Activated CD4-positive, alpha-beta memory T cell treated with anti-CD3 and anti-CD28 coated beads for 36 hours (primary cell): Measurements from ENCODE around the gene ANKRD34B. TPM values are rescaled to one million over a fixed set of nuclear protein-coding genes. Genes with fewer than 3 reads are reported as not detected.
A peak's percentile ranks its signal among the peaks of the same experiment; 100 is the strongest.

Experiments used
- CTCF ChIA-PET: fragments of 350-600 bp; sonication (Branson Sonifier 250); formaldehyde crosslinking; loops from one replicate; lab custom pipeline; 2021; ENCODE audit warnings: antibody characterized with exemption, inconsistent platforms; lab: Charles Lee
- POLR2A ChIA-PET: fragments of 350-600 bp; sonication (Branson Sonifier 250); formaldehyde crosslinking; loops from one replicate; lab custom pipeline; 2021; ENCODE audit warnings: antibody characterized with exemption; lab: Charles Lee
- DNase-seq: peaks from one replicate; pipeline ENCODE4 v3.0.0-alpha.2; 2020
- H3K27ac Mint-ChIP-seq: one replicate; pipeline ENCODE4 v1.8.0; 2021; ENCODE audit warnings: mixed read lengths
- H3K27me3 Mint-ChIP-seq: one replicate; pipeline ENCODE4 v1.8.0; 2021; ENCODE audit warnings: mixed read lengths
- H3K36me3 Mint-ChIP-seq: one replicate; pipeline ENCODE4 v1.8.0; 2021; ENCODE audit warnings: mixed read lengths
- H3K4me1 Mint-ChIP-seq: one replicate; pipeline ENCODE4 v1.8.0; 2021; ENCODE audit warnings: low read depth, mixed read lengths
- H3K4me3 Mint-ChIP-seq: one replicate; pipeline ENCODE4 v1.8.0; 2021; ENCODE audit warnings: mild to moderate bottlenecking, mixed read lengths
- H3K9me3 Mint-ChIP-seq: one replicate; pipeline ENCODE4 v1.8.0; 2021; ENCODE audit warnings: mixed read lengths
- intact Hi-C: fragments of 100-400 bp; cut with micrococcal nuclease; formaldehyde crosslinking; loops from one replicate; pipeline ENCODE4 v1.15.1; 2023
- total RNA-seq, 2 experiments: library from RNA; stranded (reverse); gene quantifications; one replicate each; pipeline ENCODE4 v1.2.3, GENCODE V29; 2021

The ANKRD34B gene
- not detected for total RNA-seq

GRCh38 chr5:80569961-80570786, at the start of gene ANKRD34B:
TSS of gene ANKRD34B (minus strand) at chr5:80570280. CDS start at chr5:80560019, 10,261 bp downstream.
- Mint-ChIP-seq H3K4me3 (no peak within 1 kb of the TSS), H3K9me3 (no peaks in the 10 kb centered on the region), H3K4me1 (peaks cover 2% of the 10 kb centered on the region), H3K36me3 (no peaks in the 10 kb centered on the region), H3K27me3 (peaks cover 57% of the 10 kb centered on the region), H3K27ac (no peak within 1 kb of the TSS)
- DNase-seq, result peak; percentile 58
- CTCF ChIA-PET, result interaction anchor here (0.6 kb wide), 1 partner anchor 625 kb away, joined by 4 read pairs; no protein-coding TSS in a partner anchor
- POLR2A ChIA-PET, result no interaction called here
- intact Hi-C loops, result no loop called here

- no peak for DNase-seq
- no peaks in the 10 kb centered on the region for H3K4me1 Mint-ChIP-seq
- no peaks in the 10 kb centered on the region for H3K27me3 Mint-ChIP-seq
- POLR2A ChIA-PET, result no interaction called here
- no peak overlapping the region for H3K27ac Mint-ChIP-seq
- intact Hi-C loops, result no loop called here
- no peaks in the 10 kb centered on the region for H3K9me3 Mint-ChIP-seq
- CTCF ChIA-PET, result no interaction called here
- no peak overlapping the region for H3K4me3 Mint-ChIP-seq
- H3K36me3 Mint-ChIP-seq, result peaks cover 9% of the 10 kb centered on the region
Measured at GRCh38 chr5:80619086-80619485, 49.0 kb upstream of the ANKRD34B start.

- Mint-ChIP-seq H3K4me1 (no peaks in the 10 kb centered on the region), H3K27me3 (no peaks in the 10 kb centered on the region), H3K9me3 (no peaks in the 10 kb centered on the region), H3K4me3 (no peak overlapping the region), H3K27ac (no peak overlapping the region), H3K36me3 (peaks cover 9% of the 10 kb centered on the region)
- CTCF ChIA-PET, result no interaction called here
- DNase-seq, result no peak
- POLR2A ChIA-PET, result no interaction called here
- intact Hi-C loops, result no loop called here
Measured at GRCh38 chr5:80618438-80618837, 48.4 kb upstream of the ANKRD34B start.

GRCh38 chr5:80615266-80615914, 45.3 kb upstream of the ANKRD34B start:
- no peaks in the 10 kb centered on the region for H3K4me1 Mint-ChIP-seq
- ChIA-PET POLR2A (no interaction called here), CTCF (no interaction called here)
- H3K9me3 Mint-ChIP-seq, result peaks cover 2% of the 10 kb centered on the region
- no peaks in the 10 kb centered on the region for H3K36me3 Mint-ChIP-seq
- intact Hi-C loops, result no loop called here
- H3K27ac Mint-ChIP-seq, result no peak overlapping the region
- no peaks in the 10 kb centered on the region for H3K27me3 Mint-ChIP-seq
- H3K4me3 Mint-ChIP-seq, result no peak overlapping the region
- DNase-seq, result no peak

- Mint-ChIP-seq H3K36me3 (peaks cover 2% of the 10 kb centered on the region), H3K27me3 (no peaks in the 10 kb centered on the region), H3K4me3 (no peak overlapping the region), H3K9me3 (peaks cover 10% of the 10 kb centered on the region), H3K4me1 (no peaks in the 10 kb centered on the region), H3K27ac (no peak overlapping the region)
- ChIA-PET CTCF (no interaction called here), POLR2A (no interaction called here)
- intact Hi-C loops, result no loop called here
- DNase-seq, result no peak
Measured at GRCh38 chr5:80609692-80610091, 39.6 kb upstream of the ANKRD34B start.

GRCh38 chr5:80608731-80609130, 38.7 kb upstream of the ANKRD34B start:
- peaks cover 10% of the 10 kb centered on the region for H3K9me3 Mint-ChIP-seq
- H3K4me1 Mint-ChIP-seq, result no peaks in the 10 kb centered on the region
- H3K27ac Mint-ChIP-seq, result no peak overlapping the region
- DNase-seq, result no peak
- intact Hi-C loops, result no loop called here
- ChIA-PET POLR2A (no interaction called here), CTCF (no interaction called here)
- no peak overlapping the region for H3K4me3 Mint-ChIP-seq
- peaks cover 2% of the 10 kb centered on the region for H3K36me3 Mint-ChIP-seq
- H3K27me3 Mint-ChIP-seq, result no peaks in the 10 kb centered on the region

GRCh38 chr5:80607832-80608231, 37.8 kb upstream of the ANKRD34B start:
- no peaks in the 10 kb centered on the region for H3K27me3 Mint-ChIP-seq
- no peak for DNase-seq
- POLR2A ChIA-PET, result no interaction called here

GRCh38 chr5:80607343-80607742, 37.3 kb upstream of the ANKRD34B start:
- no peak for DNase-seq
- no peaks in the 10 kb centered on the region for H3K27me3 Mint-ChIP-seq
- no peak overlapping the region for H3K27ac Mint-ChIP-seq
- intact Hi-C loops, result no loop called here
- H3K36me3 Mint-ChIP-seq, result peaks cover 2% of the 10 kb centered on the region
- POLR2A ChIA-PET, result no interaction called here
- H3K4me3 Mint-ChIP-seq, result no peak overlapping the region
- H3K4me1 Mint-ChIP-seq, result no peaks in the 10 kb centered on the region
- H3K9me3 Mint-ChIP-seq, result peaks cover 10% of the 10 kb centered on the region
- CTCF ChIA-PET, result no interaction called here

More at GRCh38 chr5:80607832-80608231, 37.8 kb upstream of the ANKRD34B start:
- Mint-ChIP-seq H3K9me3 (peaks cover 10% of the 10 kb centered on the region), H3K4me3 (no peak overlapping the region), H3K36me3 (peaks cover 2% of the 10 kb centered on the region), H3K4me1 (no peaks in the 10 kb centered on the region), H3K27ac (no peak overlapping the region)
- CTCF ChIA-PET, result no interaction called here
- intact Hi-C loops, result no loop called here

- Mint-ChIP-seq H3K27ac (no peak overlapping the region), H3K4me1 (no peaks in the 10 kb centered on the region), H3K4me3 (no peak overlapping the region), H3K36me3 (no peaks in the 10 kb centered on the region), H3K9me3 (no peaks in the 10 kb centered on the region), H3K27me3 (no peaks in the 10 kb centered on the region)
- CTCF ChIA-PET, result interaction anchor here (1.6 kb wide), 1 partner anchor 594 kb away, joined by 3 read pairs; no protein-coding TSS in a partner anchor
- intact Hi-C loops, result no loop called here
- POLR2A ChIA-PET, result interaction anchor here (0.7 kb wide), 1 partner anchor 632 kb away, joined by 4 read pairs; no protein-coding TSS in a partner anchor
- DNase-seq, result no peak
Measured at GRCh38 chr5:80600943-80601693, 31.0 kb upstream of the ANKRD34B start.

GRCh38 chr5:80597500-80597899, 27.4 kb upstream of the ANKRD34B start:
- Mint-ChIP-seq H3K9me3 (no peaks in the 10 kb centered on the region), H3K27me3 (no peaks in the 10 kb centered on the region), H3K27ac (no peak overlapping the region), H3K4me3 (no peak overlapping the region), H3K4me1 (no peaks in the 10 kb centered on the region), H3K36me3 (no peaks in the 10 kb centered on the region)
- intact Hi-C loops, result no loop called here
- DNase-seq, result no peak
- ChIA-PET CTCF (interaction anchor here (0.6 kb wide), 1 partner anchor 1035 kb away, joined by 5 read pairs; no protein-coding TSS in a partner anchor), POLR2A (no interaction called here)

- no peaks in the 10 kb centered on the region for H3K36me3 Mint-ChIP-seq
- H3K4me1 Mint-ChIP-seq, result no peaks in the 10 kb centered on the region
- H3K27ac Mint-ChIP-seq, result no peak overlapping the region
- intact Hi-C loops, result no loop called here
- peaks cover 3% of the 10 kb centered on the region for H3K27me3 Mint-ChIP-seq
- CTCF ChIA-PET, result interaction anchor here (1.2 kb wide), 1 partner anchor 113 kb away, joined by 3 read pairs; no protein-coding TSS in a partner anchor
- DNase-seq, result no peak
- POLR2A ChIA-PET, result no interaction called here
- no peaks in the 10 kb centered on the region for H3K9me3 Mint-ChIP-seq
- no peak overlapping the region for H3K4me3 Mint-ChIP-seq
Measured at GRCh38 chr5:80594810-80595209, 24.7 kb upstream of the ANKRD34B start.

GRCh38 chr5:80592761-80593160, 22.7 kb upstream of the ANKRD34B start:
- no peak for DNase-seq
- CTCF ChIA-PET, result no interaction called here
- intact Hi-C loops, result no loop called here
- H3K4me1 Mint-ChIP-seq, result no peaks in the 10 kb centered on the region
- H3K4me3 Mint-ChIP-seq, result no peak overlapping the region
- H3K27me3 Mint-ChIP-seq, result peaks cover 3% of the 10 kb centered on the region
- H3K27ac Mint-ChIP-seq, result no peak overlapping the region
- H3K36me3 Mint-ChIP-seq, result no peaks in the 10 kb centered on the region
- H3K9me3 Mint-ChIP-seq, result no peaks in the 10 kb centered on the region
- POLR2A ChIA-PET, result no interaction called here
